22Rv1 (cell line): ENCODE measurements around the gene VIPR2.

Experiments
- CTCF ChIP-seq: fragments of 450-650 bp; IDR thresholded peaks from 2 replicates; pipeline ENCODE4 v1.5.1; 2017; ENCODE audit warnings: mild to moderate bottlenecking
- ZFX ChIP-seq: fragments of 450-650 bp; IDR thresholded peaks from 2 replicates; pipeline ENCODE4 v1.6.1; 2017; ENCODE audit warnings: antibody characterized with exemption, borderline replicate concordance

GRCh38 chr7:159166530-159166929 lies 21.9 kb upstream of the VIPR2 start:
- TF ChIP-seq CTCF (no peak), ZFX (no peak)
